ENCODE results near the gene PACSIN1.

Gene PACSIN1

GRCh38 chr6:34543421-34543820, 77.5 kb downstream of the PACSIN1 start:
- DNase-seq (ENCODE audit: low read depth in 4 of 4, low spot score in 1 of 4), result no peak

- DNase-seq (ENCODE audit: low read depth in 4 of 4, low spot score in 1 of 4), result no peak
Observed at GRCh38 chr6:34544052-34544604, 78.3 kb downstream of the PACSIN1 start.

GRCh38 chr6:34544776-34545471, 79.0 kb downstream of the PACSIN1 start:
- DNase-seq (ENCODE audit: low read depth in 4 of 4, low spot score in 1 of 4), result no peak

- no peak for DNase-seq (ENCODE audit: low read depth in 4 of 4, low spot score in 1 of 4)
Observed at GRCh38 chr6:34546551-34547321, 80.9 kb downstream of the PACSIN1 start.

- no peak for DNase-seq (ENCODE audit: low read depth in 4 of 4, low spot score in 1 of 4)
Observed at GRCh38 chr6:34547701-34548644, 82.1 kb downstream of the PACSIN1 start.

- DNase-seq (ENCODE audit: low read depth in 4 of 4, low spot score in 1 of 4), result no peak
Observed at GRCh38 chr6:34549026-34549803, 83.3 kb downstream of the PACSIN1 start.

- no peak for DNase-seq (ENCODE audit: low read depth in 4 of 4, low spot score in 1 of 4)
Observed at GRCh38 chr6:34549804-34550202, 83.9 kb downstream of the PACSIN1 start.

GRCh38 chr6:34551720-34552119, 85.8 kb downstream of the PACSIN1 start:
- no peak for DNase-seq (ENCODE audit: low read depth in 4 of 4, low spot score in 1 of 4)

- DNase-seq (ENCODE audit: low read depth in 4 of 4, low spot score in 1 of 4), result no peak
Observed at GRCh38 chr6:34552620-34553019, 86.7 kb downstream of the PACSIN1 start.

GRCh38 chr6:34553146-34553545, 87.3 kb downstream of the PACSIN1 start:
- DNase-seq (ENCODE audit: low read depth in 4 of 4, low spot score in 1 of 4), result no peak

GRCh38 chr6:34553750-34554149, 87.9 kb downstream of the PACSIN1 start:
- DNase-seq (ENCODE audit: low read depth in 4 of 4, low spot score in 1 of 4), result no peak

GRCh38 chr6:34554291-34555006, 88.6 kb downstream of the PACSIN1 start:
- DNase-seq (ENCODE audit: low read depth in 4 of 4, low spot score in 1 of 4), result no peak

- no peak for DNase-seq (ENCODE audit: low read depth in 4 of 4, low spot score in 1 of 4)
Observed at GRCh38 chr6:34555007-34555322, 89.1 kb downstream of the PACSIN1 start.

GRCh38 chr6:34555328-34555727, 89.5 kb downstream of the PACSIN1 start:
- DNase-seq (ENCODE audit: low read depth in 4 of 4, low spot score in 1 of 4), result no peak

GRCh38 chr6:34556031-34556471, 90.2 kb downstream of the PACSIN1 start, which contains the start of gene SPDEF:
TSS of gene SPDEF (minus strand) at chr6:34556329. CDS start at chr6:34544455, 11,874 bp downstream.
- no peak for DNase-seq (ENCODE audit: low read depth in 4 of 4, low spot score in 1 of 4)

- no peak for DNase-seq (ENCODE audit: low read depth in 4 of 4, low spot score in 1 of 4)
Observed at GRCh38 chr6:34556493-34556892, 90.6 kb downstream of the PACSIN1 start.

- no peak for DNase-seq (ENCODE audit: low read depth in 4 of 4, low spot score in 1 of 4)
Observed at GRCh38 chr6:34557228-34557627, 91.4 kb downstream of the PACSIN1 start.

- DNase-seq (ENCODE audit: low read depth in 4 of 4, low spot score in 1 of 4), result no peak
Observed at GRCh38 chr6:34558172-34558714, 92.4 kb downstream of the PACSIN1 start.

- DNase-seq (ENCODE audit: low read depth in 4 of 4, low spot score in 1 of 4), result no peak
Observed at GRCh38 chr6:34559651-34560365, 93.9 kb downstream of the PACSIN1 start.

All from stimulated activated CD4-positive, alpha-beta T cell treated with anti-CD3 and anti-CD28 coated beads, Interleukin-1b, Interleukin-23, amount 100 ng/mL, for 24 hours (primary cell).